ENCODE data around the gene G6PC2. TPM values are rescaled to one million over a fixed set of nuclear protein-coding genes. Genes with fewer than 3 reads are reported as not detected.

G6PC2 gene
- total and polyA plus RNA-seq, 2 of the 8 experiments (the other 6 are each of a cell fraction or from before 2014, with no cell fraction given), result not detected

DNA sequence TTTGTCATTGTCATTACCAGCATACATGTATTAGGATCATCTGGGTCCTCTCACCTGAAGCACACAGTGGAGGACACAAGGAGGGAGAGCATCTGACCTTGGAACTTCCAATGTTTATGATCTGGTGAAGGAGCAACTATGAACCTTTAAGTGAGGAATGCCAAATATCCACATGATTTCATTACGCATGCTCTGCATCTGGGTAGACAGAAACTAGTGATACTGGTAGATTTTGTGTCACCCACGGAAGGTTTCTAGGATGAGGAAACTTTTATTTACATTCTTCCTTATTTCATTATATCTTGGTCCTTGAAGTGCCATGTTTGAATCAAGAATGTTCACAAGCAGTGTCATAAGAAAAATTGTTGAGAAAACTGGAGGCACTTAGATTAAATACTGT is 42.9 kb upstream of the G6PC2 start:
- Histone ChIP-seq H4K20me1 (replicated peaks in 1 of 2; ENCODE audit: control insufficient read depth in 1 of 2, insufficient read depth in 2 of 2, low read length in 2 of 2) (no peaks in the 10 kb centered on the region), H3K27ac (ENCODE audit: low read depth, low read length) (no peak overlapping the region), H3K4me2 (ENCODE audit: insufficient read depth in 1 of 2, low read depth in 2 of 2, low read length in 2 of 2) (no peak overlapping the region), H3K79me2 (ENCODE audit: control insufficient read depth in 1 of 2, insufficient read depth in 2 of 2, low read length in 2 of 2) (no peaks in the 10 kb centered on the region), H2BK15ac (ENCODE audit: low read length) (no peak overlapping the region), H3K4me3 (ENCODE audit: extremely low read depth in 1 of 4, insufficient read depth in 2 of 4, low read depth in 3 of 4, low read length in 4 of 4) (no peak overlapping the region), H3K56ac (replicated peaks; ENCODE audit: insufficient read length, low read depth, low read length) (no peak overlapping the region), H3K23ac (ENCODE audit: insufficient read length) (no peak overlapping the region), H2BK12ac (ENCODE audit: low read depth, low read length) (no peak overlapping the region), H3K9me3 (ENCODE audit: insufficient read depth in 2 of 2, low read depth in 1 of 2, low read length in 1 of 2) (no peaks in the 10 kb centered on the region), H3K4me1 (replicated peaks in 1 of 4; ENCODE audit: control insufficient read depth in 3 of 4, insufficient read depth in 4 of 4, low read length in 3 of 4) (peaks cover 0 to 5% (median 0%) of the 10 kb centered on the region in 4 experiments; a peak in 1 of 7 replicates), H4K5ac (ENCODE audit: insufficient read length, low read depth, low read length) (no peak overlapping the region), H3K27me3 (replicated peaks in 1 of 4; ENCODE audit: control insufficient read depth in 3 of 4, extremely low read depth in 1 of 4, insufficient read depth in 3 of 4, low read length in 3 of 4) (no peaks in the 10 kb centered on the region), H2BK5ac (ENCODE audit: low read depth, low read length) (no peak overlapping the region), H3K9ac (replicated peaks in 1 of 4; ENCODE audit: extremely low read depth in 1 of 4, low read depth in 3 of 4, low read length in 3 of 4) (no peak overlapping the region), H3K23me2 (ENCODE audit: low read depth, low read length) (no peaks in the 10 kb centered on the region), H4K8ac (ENCODE audit: extremely low read depth, insufficient read depth, low read length) (no peak overlapping the region), H4K91ac (replicated peaks; ENCODE audit: insufficient read length, low read length) (no peak overlapping the region), H3K4ac (replicated peaks; ENCODE audit: insufficient read length, low read depth, low read length) (no peak overlapping the region), H2AK5ac (ENCODE audit: low read depth, low read length) (no peak overlapping the region), H2BK120ac (replicated peaks; ENCODE audit: low read depth, low read length) (no peak overlapping the region), H3K36me3 (ENCODE audit: control insufficient read depth in 2 of 4, insufficient read depth in 4 of 4, low read length in 3 of 4) (no peaks in the 10 kb centered on the region; a peak in 1 of 8 replicates), H2BK20ac (ENCODE audit: low read length) (no peak overlapping the region), H3K79me1 (ENCODE audit: low read depth, low read length) (no peaks in the 10 kb centered on the region), H2AFZ (ENCODE audit: low read length) (no peak overlapping the region), H3K14ac (ENCODE audit: insufficient read length) (no peak overlapping the region), H3K18ac (ENCODE audit: extremely low read depth, low read length) (no peak overlapping the region)
- no peak for TF ChIP-seq JUND (IDR thresholded peaks at IDR 0.05; ENCODE audit: low read length)
- TF ChIP-seq KDM5A (IDR thresholded peaks at IDR 0.05; ENCODE audit: low read length), result no peak
- TF ChIP-seq, protein P1, sequence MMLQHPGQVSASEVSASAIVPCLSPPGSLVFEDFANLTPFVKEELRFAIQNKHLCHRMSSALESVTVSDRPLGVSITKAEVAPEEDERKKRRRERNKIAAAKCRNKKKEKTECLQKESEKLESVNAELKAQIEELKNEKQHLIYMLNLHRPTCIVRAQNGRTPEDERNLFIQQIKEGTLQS (IDR thresholded peaks at IDR 0.05; ENCODE audit: insufficient read depth, low read depth, low read length), result no peak
- whole genome bisulfite sequencing, 2 experiments (ENCODE audit: extremely low coverage in 1 of 2, insufficient coverage in 1 of 2, insufficient read length in 1 of 2, insufficient replicate concordance in 2 of 2, low coverage in 1 of 2, low lambda C conversion rate in 2 of 2, missing lambda C conversion rate in 1 of 2), result 97% methylated on average over 2 of the region's 2 CpGs; no CpG with 5 or more reads in 1 of the 2 experiments
- POLR2A ChIA-PET (ENCODE audit: partially characterized antibody), result no interaction called here
- DNase-seq (ENCODE audit: low read depth in 1 of 2, low spot score in 2 of 2) (no peak), FAIRE-seq (no peak)
- CTCF ChIA-PET (ENCODE audit: partially characterized antibody), result no interaction called here
